Gastrocnemius medialis (tissue), 4 donors: ENCODE data around the gene FBLIM1. TPM values are rescaled to one million over a fixed set of nuclear protein-coding genes. Genes with fewer than 3 reads are reported as not detected.
"Not testable (repeated sequence)": the region's sequence is repeated elsewhere in the genome, so short reads cannot be mapped to it uniquely, and the experiment has no call there.

ENCODE experiments used
- ATAC-seq, 2 donors: fragments of 150-250 bp; one replicate each; pipeline ENCODE4 v1.9.1; 2016
- DNase-seq, 2 donors: peaks; one replicate each; pipeline ENCODE4 v3.0.0-alpha.2; 2019
- H3K27ac ChIP-seq, 4 donors: fragments of 200-600 bp; sonication (generic); 1 replicate in 1 of 4; 2 replicates in 3 of 4; pipeline ENCODE4 v1.5.1; 2016 to 2018; ENCODE audit warnings: mild to moderate bottlenecking in 2 of 4, moderate library complexity in 1 of 4
- H3K27me3 ChIP-seq, 3 donors: fragments of 200-600 bp; sonication (generic) in 2 of 3; 1 replicate in 1 of 3; 2 replicates in 2 of 3; pipeline versions ENCODE4 v1.5.1 to v1.6.0; 2016 to 2019; ENCODE audit warnings: mild to moderate bottlenecking in 1 of 3, moderate library complexity in 1 of 3
- H3K36me3 ChIP-seq, 2 donors: fragments of 200-600 bp; sonication (generic) in 1 of 2; one replicate each; pipeline ENCODE4 v1.5.1; 2017 to 2018
- H3K4me1 ChIP-seq, 2 donors: fragments of 200-600 bp; sonication (generic) in 1 of 2; one replicate each; pipeline ENCODE4 v1.5.1; 2016 to 2017; ENCODE audit warnings: mild to moderate bottlenecking in 2 of 2
- H3K4me3 ChIP-seq, 4 donors: fragments of 200-600 bp; sonication (generic) in 3 of 4; 1 replicate in 1 of 4; 2 replicates in 3 of 4; pipeline ENCODE4 v1.5.1; 2016 to 2019; ENCODE audit warnings: mild to moderate bottlenecking in 2 of 4
- H3K9me3 ChIP-seq, 3 donors: fragments of 200-600 bp; sonication (generic) in 2 of 3; 1 replicate in 1 of 3; 2 replicates in 2 of 3; pipeline ENCODE4 v1.5.1; 2016 to 2019
- POLR2A ChIP-seq, 2 donors: fragments of 450-650 bp; IDR thresholded peaks; one replicate each; pipeline ENCODE4 v1.6.1; 2017; ENCODE audit warnings: antibody characterized with exemption in 2 of 2, mild to moderate bottlenecking in 2 of 2, moderate library complexity in 2 of 2
- in situ Hi-C, 4 donors: fragments of 200-750 bp; cut with MboI; loops; one replicate each; pipeline versions ENCODE4 v1.15.0 to v1.8.0; 2017; ENCODE audit warnings: low sequenced_read_pairs in 4 of 4
- intact Hi-C: fragments of 100-400 bp; cut with DNase I; formaldehyde crosslinking; loops from one replicate; pipeline ENCODE4 v1.15.1; 2023; ENCODE audit warnings: low total_unique reads
- total RNA-seq, 4 donors: library from RNA; depleted of rRNA; stranded (reverse); fragments of >200 nt; gene quantifications; one replicate each; pipeline versions ENCODE4 v1.1.0 to v1.2.3, GENCODE V29; 2016
- TF ChIP-seq, protein P1 (sequence below), 5 experiments: fragments of 450-650 bp in 3 of 5; fragments of 200-600 bp in 2 of 5; sonication (generic) in 2 of 5; IDR thresholded peaks in 4 of 5; conservative IDR thresholded peaks in 1 of 5; 1 replicate in 4 of 5; 2 replicates in 1 of 5; pipeline ENCODE4 v1.5.1; 2016 to 2019; ENCODE audit warnings: antibody characterized with exemption in 5 of 5, mild to moderate bottlenecking in 3 of 5, moderate library complexity in 3 of 5

The FBLIM1 gene
- total RNA-seq, 4 donors from 2014 or later, result 1.4 to 3.9 (median 3.8) TPM

DNA sequence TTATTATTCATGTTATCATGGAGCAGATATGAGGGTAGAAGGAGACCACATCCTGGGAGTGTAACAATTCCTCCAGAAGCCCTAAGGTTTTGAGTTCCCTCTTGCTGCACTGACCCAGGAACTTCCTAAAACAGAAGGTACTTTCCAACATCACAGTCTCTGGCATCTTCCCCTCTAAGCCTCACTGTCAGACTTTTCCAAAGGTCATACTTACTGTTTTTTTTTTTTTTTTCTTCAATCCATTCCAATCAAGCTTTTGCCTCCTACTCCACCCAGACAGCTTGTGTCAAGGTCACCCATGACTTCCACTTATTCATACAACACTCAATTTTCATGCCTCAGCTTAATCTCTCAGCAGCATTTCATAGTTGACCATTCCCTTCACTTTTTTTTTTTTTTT, 67.2 kb downstream of the FBLIM1 start:
- in situ Hi-C loops (no loop called here), intact Hi-C loops (no loop called here)
- Histone ChIP-seq H3K36me3 (no peaks in the 10 kb centered on the region), H3K9me3 (no peaks in the 10 kb centered on the region), H3K4me1 (peaks cover 4 to 18% of the 10 kb centered on the region in 2 donors), H3K27ac (peak overlapping the region in 3 of 4 donors; percentile 16 to 56 (median 31)), H3K27me3 (no peaks in the 10 kb centered on the region), H3K4me3 (no peak overlapping the region)
- ATAC-seq, result peak; percentile 24 to 37
- TF ChIP-seq, protein P1, sequence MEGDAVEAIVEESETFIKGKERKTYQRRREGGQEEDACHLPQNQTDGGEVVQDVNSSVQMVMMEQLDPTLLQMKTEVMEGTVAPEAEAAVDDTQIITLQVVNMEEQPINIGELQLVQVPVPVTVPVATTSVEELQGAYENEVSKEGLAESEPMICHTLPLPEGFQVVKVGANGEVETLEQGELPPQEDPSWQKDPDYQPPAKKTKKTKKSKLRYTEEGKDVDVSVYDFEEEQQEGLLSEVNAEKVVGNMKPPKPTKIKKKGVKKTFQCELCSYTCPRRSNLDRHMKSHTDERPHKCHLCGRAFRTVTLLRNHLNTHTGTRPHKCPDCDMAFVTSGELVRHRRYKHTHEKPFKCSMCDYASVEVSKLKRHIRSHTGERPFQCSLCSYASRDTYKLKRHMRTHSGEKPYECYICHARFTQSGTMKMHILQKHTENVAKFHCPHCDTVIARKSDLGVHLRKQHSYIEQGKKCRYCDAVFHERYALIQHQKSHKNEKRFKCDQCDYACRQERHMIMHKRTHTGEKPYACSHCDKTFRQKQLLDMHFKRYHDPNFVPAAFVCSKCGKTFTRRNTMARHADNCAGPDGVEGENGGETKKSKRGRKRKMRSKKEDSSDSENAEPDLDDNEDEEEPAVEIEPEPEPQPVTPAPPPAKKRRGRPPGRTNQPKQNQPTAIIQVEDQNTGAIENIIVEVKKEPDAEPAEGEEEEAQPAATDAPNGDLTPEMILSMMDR (IDR thresholded peaks at IDR 0.05 in 4 of 5, conservative IDR thresholded peaks at IDR 0.05 in 1 of 5), result no peak
- TF ChIP-seq POLR2A (IDR thresholded peaks at IDR 0.05), result no peak
- DNase-seq, result no peak

DNA sequence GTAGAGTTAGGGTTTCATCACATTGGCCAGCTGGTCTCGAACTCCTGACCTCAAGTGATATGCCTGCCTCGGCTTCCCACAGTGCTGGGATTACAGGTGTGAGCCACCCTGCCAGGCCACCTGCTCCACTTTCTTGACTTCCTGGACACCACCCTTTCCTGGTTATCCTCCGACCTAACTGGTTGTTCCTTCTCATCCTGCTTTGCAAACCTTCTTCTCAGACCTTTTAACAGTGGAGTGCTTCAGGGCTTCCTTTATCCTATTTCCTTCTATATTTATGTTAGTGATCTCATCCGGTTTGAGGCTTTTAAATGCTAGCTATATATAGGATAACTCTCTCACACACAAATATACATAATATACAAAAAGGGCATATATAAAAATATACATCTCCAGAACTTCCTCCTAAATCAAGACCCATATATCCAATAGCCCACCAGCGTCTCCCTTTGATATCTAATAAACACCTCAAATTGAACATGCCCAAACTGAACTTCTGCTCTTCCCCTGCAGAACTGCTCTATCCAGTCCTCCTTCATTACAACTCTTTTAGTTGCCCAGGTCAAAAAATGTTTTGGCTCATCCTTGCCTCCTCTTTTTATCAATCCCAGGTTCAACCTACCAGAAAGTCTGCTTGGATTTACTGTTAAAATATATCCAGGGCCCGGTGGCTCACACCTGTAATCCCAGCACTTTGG, 68.4 kb downstream of the FBLIM1 start:
- H3K4me1 ChIP-seq, result peaks cover 6 to 23% of the 10 kb centered on the region in 2 donors
- H3K27ac ChIP-seq, result peak overlapping the region in 1 of 4 donors; percentile 29
- DNase-seq (no peak), ATAC-seq (no peak)
- intact Hi-C loops (no loop called here), in situ Hi-C loops (no loop called here)
- no peaks in the 10 kb centered on the region for H3K27me3 ChIP-seq
- TF ChIP-seq POLR2A (IDR thresholded peaks at IDR 0.05), result no peak
- TF ChIP-seq, protein P1 (IDR thresholded peaks at IDR 0.05 in 4 of 5, conservative IDR thresholded peaks at IDR 0.05 in 1 of 5), result no peak
- no peaks in the 10 kb centered on the region for H3K36me3 ChIP-seq
- no peak overlapping the region for H3K4me3 ChIP-seq
- no peaks in the 10 kb centered on the region for H3K9me3 ChIP-seq

DNA sequence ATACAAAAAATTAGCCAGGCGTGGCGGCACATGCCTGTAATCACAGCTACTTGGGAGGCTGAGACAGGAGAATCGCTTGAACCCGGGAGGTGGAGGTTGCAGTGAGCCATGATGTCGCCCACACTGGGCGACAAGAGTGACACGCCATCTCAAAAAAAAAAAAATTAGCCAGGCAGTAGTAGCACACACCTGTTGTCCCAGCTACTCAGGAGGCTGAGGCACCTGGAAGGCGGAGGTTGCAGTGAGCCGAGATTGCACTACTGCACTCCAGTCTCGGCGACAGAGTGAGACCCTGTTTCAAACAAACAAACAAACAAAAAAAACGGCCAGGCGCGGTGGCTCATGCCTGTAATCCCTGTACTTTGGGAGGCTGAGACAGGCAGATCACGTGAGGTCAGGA, 69.0 kb downstream of the FBLIM1 start:
- intact Hi-C loops, result not testable (repeated sequence)

DNA sequence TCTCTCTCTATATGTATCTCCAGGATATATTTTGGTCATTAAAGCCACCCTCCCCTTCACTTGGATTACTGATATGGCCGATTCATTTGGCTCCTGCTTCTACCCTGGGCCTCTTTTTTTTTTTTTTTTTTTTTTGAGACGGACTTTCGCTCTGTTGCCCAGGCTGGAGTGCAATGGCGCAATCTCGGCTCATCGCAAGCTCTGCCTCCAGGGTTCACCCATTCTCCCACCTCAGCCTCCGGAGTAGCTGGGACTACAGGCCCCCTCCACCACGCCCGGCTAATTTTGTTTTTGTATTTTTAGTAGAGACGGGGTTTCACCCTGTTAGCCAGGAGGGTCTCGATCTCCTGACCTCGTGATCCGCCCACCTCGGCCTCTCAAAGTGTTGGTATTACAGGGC, 70.3 kb downstream of the FBLIM1 start:
- H3K4me3 ChIP-seq, H3K36me3 ChIP-seq, H3K27me3 ChIP-seq, H3K27ac ChIP-seq, intact Hi-C loops, ATAC-seq, H3K9me3 ChIP-seq, DNase-seq, in situ Hi-C loops: not testable (repeated sequence)
- H3K4me1 ChIP-seq, result peaks cover 20 to 23% of the 10 kb centered on the region in 2 donors

More for the DNA sequence above, 69.0 kb downstream of the FBLIM1 start:
- H3K27ac ChIP-seq, in situ Hi-C loops, DNase-seq, H3K4me3 ChIP-seq, H3K9me3 ChIP-seq, H3K27me3 ChIP-seq, ATAC-seq, H3K36me3 ChIP-seq: not testable (repeated sequence)
- peaks cover 10 to 23% of the 10 kb centered on the region in 2 donors for H3K4me1 ChIP-seq

DNA sequence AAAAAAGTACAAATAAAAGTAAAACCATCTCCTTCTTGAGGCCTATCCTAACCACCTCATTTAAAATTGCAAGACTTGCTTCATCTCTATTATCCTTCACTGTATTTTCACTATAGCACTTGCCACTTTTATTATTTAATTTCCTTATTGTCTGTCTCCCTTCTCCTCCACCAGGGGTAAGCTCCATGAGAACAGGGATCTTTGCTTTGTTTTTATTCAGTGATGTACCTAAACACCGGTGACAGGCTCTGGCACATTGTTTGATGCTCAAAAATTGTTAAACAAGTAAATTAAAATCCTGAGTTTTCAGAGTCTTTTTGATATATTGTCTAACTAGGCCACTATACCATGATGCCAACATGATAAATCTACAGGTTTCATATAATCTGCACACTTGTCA, 71.7 kb downstream of the FBLIM1 start:
- TF ChIP-seq, protein P1 (IDR thresholded peaks at IDR 0.05 in 4 of 5, conservative IDR thresholded peaks at IDR 0.05 in 1 of 5), result no peak
- TF ChIP-seq POLR2A (IDR thresholded peaks at IDR 0.05), result no peak
- H3K4me3 ChIP-seq, result no peak overlapping the region
- peaks cover 20 to 21% of the 10 kb centered on the region in 2 donors for H3K4me1 ChIP-seq
- H3K36me3 ChIP-seq, result no peaks in the 10 kb centered on the region
- DNase-seq (no peak), ATAC-seq (no peak)
- peak overlapping the region in 3 of 4 donors; percentile 18 to 100 (median 96) for H3K27ac ChIP-seq
- intact Hi-C loops, result loop anchor here (5.0 to 10.0 kb wide), 2 partner anchors 72 to 205 kb away; no protein-coding TSS in a partner anchor
- no peaks in the 10 kb centered on the region for H3K27me3 ChIP-seq
- in situ Hi-C loops, result loop anchor here in 1 of 4 donors (10.0 kb wide), 1 partner anchor 55 kb away; no protein-coding TSS in a partner anchor
- H3K9me3 ChIP-seq, result no peaks in the 10 kb centered on the region
